Keratinocyte (primary cell): Measurements from ENCODE around the gene SORT1.

Experiments
- EZH2 ChIP-seq: IDR thresholded peaks from one replicate; pipeline ENCODE4 v1.6.1; 2012; ENCODE audit warnings: inconsistent platforms, mild to moderate bottlenecking, low read length, moderate library complexity
- TF ChIP-seq, protein P1 (sequence below), 3 experiments: IDR thresholded peaks in 1 of 3; conservative IDR thresholded peaks in 1 of 3; optimal IDR thresholded peaks in 1 of 3; 2 replicates in 2 of 3; 3 replicates in 1 of 3; pipeline versions ENCODE3 to v1.5.1; 2011; ENCODE audit warnings: low read length in 3 of 3, mild to moderate bottlenecking in 3 of 3, moderate library complexity in 2 of 3, control low read depth in 1 of 3, inconsistent platforms in 1 of 3; ENCODE audit not compliant: insufficient read depth in 2 of 3; ENCODE audit errors: extremely low read depth in 1 of 3

DNA sequence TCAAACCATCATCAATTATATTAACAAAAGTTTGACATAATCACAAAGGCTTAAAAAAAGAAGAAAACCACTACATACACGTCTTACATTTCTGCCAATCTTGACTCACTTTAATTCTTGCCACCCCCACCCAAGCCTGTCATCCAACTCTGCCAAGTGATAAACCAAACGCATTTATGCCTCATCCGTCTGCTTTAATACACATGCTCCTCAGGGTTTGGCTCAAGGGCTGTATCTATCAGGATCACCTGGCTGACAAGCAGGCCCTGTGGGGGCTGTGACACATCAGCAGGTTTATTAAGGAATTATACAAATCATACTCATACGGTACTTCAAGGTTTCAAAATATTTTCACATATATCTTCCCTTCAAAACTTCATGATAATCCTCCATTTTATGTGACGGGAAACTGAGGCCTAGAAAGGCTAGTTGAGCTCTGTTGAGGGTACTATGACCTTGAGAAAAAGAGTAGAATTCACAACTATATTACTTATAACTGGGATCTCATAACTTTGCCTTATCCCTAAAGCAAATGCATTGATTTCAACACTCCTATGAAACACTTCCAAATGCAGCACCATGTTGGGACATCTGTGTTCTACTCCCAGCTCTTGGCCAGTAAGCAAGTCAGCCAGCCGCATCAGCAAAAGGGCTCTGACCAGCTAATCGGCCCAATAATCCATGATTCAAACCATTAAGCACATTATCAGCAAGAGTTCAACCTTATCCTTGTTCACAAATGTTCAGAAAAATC lies 8.7 kb downstream of the SORT1 start:
- TF ChIP-seq, protein P1, sequence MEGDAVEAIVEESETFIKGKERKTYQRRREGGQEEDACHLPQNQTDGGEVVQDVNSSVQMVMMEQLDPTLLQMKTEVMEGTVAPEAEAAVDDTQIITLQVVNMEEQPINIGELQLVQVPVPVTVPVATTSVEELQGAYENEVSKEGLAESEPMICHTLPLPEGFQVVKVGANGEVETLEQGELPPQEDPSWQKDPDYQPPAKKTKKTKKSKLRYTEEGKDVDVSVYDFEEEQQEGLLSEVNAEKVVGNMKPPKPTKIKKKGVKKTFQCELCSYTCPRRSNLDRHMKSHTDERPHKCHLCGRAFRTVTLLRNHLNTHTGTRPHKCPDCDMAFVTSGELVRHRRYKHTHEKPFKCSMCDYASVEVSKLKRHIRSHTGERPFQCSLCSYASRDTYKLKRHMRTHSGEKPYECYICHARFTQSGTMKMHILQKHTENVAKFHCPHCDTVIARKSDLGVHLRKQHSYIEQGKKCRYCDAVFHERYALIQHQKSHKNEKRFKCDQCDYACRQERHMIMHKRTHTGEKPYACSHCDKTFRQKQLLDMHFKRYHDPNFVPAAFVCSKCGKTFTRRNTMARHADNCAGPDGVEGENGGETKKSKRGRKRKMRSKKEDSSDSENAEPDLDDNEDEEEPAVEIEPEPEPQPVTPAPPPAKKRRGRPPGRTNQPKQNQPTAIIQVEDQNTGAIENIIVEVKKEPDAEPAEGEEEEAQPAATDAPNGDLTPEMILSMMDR (optimal IDR thresholded peaks at IDR 0.05 in 1 of 3, IDR thresholded peaks at IDR 0.05 in 1 of 3, conservative IDR thresholded peaks at IDR 0.05 in 1 of 3; ENCODE audit: extremely low read depth in 1 of 3, insufficient read depth in 2 of 3, low read length in 3 of 3) = no peak
- no peak for TF ChIP-seq EZH2
